ENCODE results near the gene PTPRG. TPM values are rescaled to one million over a fixed set of nuclear protein-coding genes. Genes with fewer than 3 reads are reported as not detected.

PTPRG gene
- total RNA-seq, 1 experiment from 2014 or later, result 32.1 TPM

- no peaks in the 10 kb centered on the region for H3K27me3 ChIP-seq (ENCODE audit: insufficient read depth, low read length)
- ChIA-PET RAD21 (ENCODE audit: low non-redundant PET in 1 of 2, low total read pairs in 2 of 2, uncharacterized antibody in 2 of 2, unreplicated experiment in 2 of 2) (no interaction called here), CTCF (no interaction called here), POLR2A (no interaction called here)
- H3K36me3 ChIP-seq (ENCODE audit: control insufficient read depth in 1 of 2, insufficient read depth in 2 of 2, low read length in 2 of 2), result no peaks in the 10 kb centered on the region
- no peak overlapping the region for H3K9ac ChIP-seq (ENCODE audit: low read length)
- H3K27ac ChIP-seq (ENCODE audit: low read depth, low read length), result no peak overlapping the region
- no peak overlapping the region for H2AFZ ChIP-seq (ENCODE audit: low read depth, low read length, poor library complexity, severe bottlenecking)
- 0 out of 2 replicates have a peak, but pooled peaks cover 5% of the 10 kb centered on the region for H4K20me1 ChIP-seq (ENCODE audit: insufficient read depth)
- no peaks in the 10 kb centered on the region for H3K4me1 ChIP-seq (ENCODE audit: control insufficient read depth in 1 of 2, insufficient read depth in 2 of 2, low read length in 2 of 2)
- no TSS peak for BruUV-seq (replicated peaks)
- H3K79me2 ChIP-seq (ENCODE audit: insufficient read depth, low read length), result no peaks in the 10 kb centered on the region; the same call in 1 of the 2 replicates
- ATAC-seq (no peak), DNase-seq (ENCODE audit: low read depth, low spot score) (no peak)
- H3K4me2 ChIP-seq (ENCODE audit: low read length), result no peak overlapping the region
- intact Hi-C loops (cut with micrococcal nuclease), result no loop called here
- TF ChIP-seq SP1 (IDR thresholded peaks at IDR 0.05; ENCODE audit: low read depth) (no peak), RAD21 (IDR thresholded peaks at IDR 0.05; ENCODE audit: low read depth) (no peak), SRF (IDR thresholded peaks at IDR 0.05; ENCODE audit: low read depth) (no peak), REST (IDR thresholded peaks at IDR 0.05; ENCODE audit: low read depth) (no peak), JUND (IDR thresholded peaks at IDR 0.05) (no peak), YY1 (IDR thresholded peaks at IDR 0.05; ENCODE audit: extremely low read depth, insufficient replicate concordance, low read depth, low read length) (no peak), EZH2 (IDR thresholded peaks at IDR 0.05) (no peak), SIN3A (IDR thresholded peaks at IDR 0.05; ENCODE audit: low read depth) (no peak), EGR1 (IDR thresholded peaks at IDR 0.05; ENCODE audit: low read depth) (no peak), CTCF (IDR thresholded peaks at IDR 0.05 in 2 of 3, conservative IDR thresholded peaks at IDR 0.05 in 1 of 3; ENCODE audit: borderline replicate concordance in 1 of 3, insufficient read depth in 1 of 3, low read depth in 2 of 3, low read length in 2 of 3) (no peak), FOSL1 (IDR thresholded peaks at IDR 0.05; ENCODE audit: low read depth) (no peak), ELF1 (IDR thresholded peaks at IDR 0.05; ENCODE audit: borderline replicate concordance, low read depth) (no peak), ZBTB33 (IDR thresholded peaks at IDR 0.05; ENCODE audit: extremely low read depth, insufficient replicate concordance, low read length) (no peak), MAX (IDR thresholded peaks at IDR 0.05) (no peak)
- H3K4me3 ChIP-seq (replicated peaks in 1 of 2; ENCODE audit: low read depth in 1 of 2, low read length in 2 of 2), result no peak overlapping the region
- H3K9me3 ChIP-seq (ENCODE audit: control insufficient read depth in 1 of 2, insufficient read depth in 1 of 2, low read depth in 1 of 2, low read length in 2 of 2), result no peaks in the 10 kb centered on the region
- no peaks in the 10 kb centered on the region for H3K9me2 ChIP-seq (ENCODE audit: insufficient read depth)
Observed at GRCh38 chr3:61807865-61808276, 246.5 kb downstream of the PTPRG start.
